HepG2 (cell line): ENCODE data around the gene DCLK1. TPM values are rescaled to one million over a fixed set of nuclear protein-coding genes. Genes with fewer than 3 reads are reported as not detected.

ENCODE experiments used
- ATAC-seq: fragments of 200-7000 bp; cut with Tn5 transposase; 3 replicates; pipeline ENCODE4 v1.9.1; 2020; ENCODE audit warnings: mild to moderate bottlenecking, moderate library complexity
- BruUV-seq: library from RNA; stranded (reverse); fragments of 400-500 nt; replicated peaks from 2 replicates; lab custom pipeline; 2021; lab: Mats Ljungman, UMichigan
- CTCF ChIA-PET: fragments of 300-600 bp; formaldehyde crosslinking; extraction: SDS; loops from one replicate; lab custom pipeline; 2021; ENCODE audit warnings: low total read pairs, inconsistent platforms, low intra/inter-chr PET ratio; lab: Yijun Ruan, JAX
- POLR2A ChIA-PET: fragments of 350-600 bp; sonication (Branson Sonifier 250); formaldehyde crosslinking; loops from one replicate; lab custom pipeline; 2020; ENCODE audit warnings: antibody characterized with exemption, inconsistent platforms; lab: Yijun Ruan, JAX
- DNase-seq: peaks from one replicate; pipeline ENCODE4 v3.0.0-alpha.2; 2015; ENCODE audit warnings: low spot score
- FAIRE-seq: peaks from 3 replicates; lab custom pipeline; 2011; peaks lifted over from hg19 to GRCh38; lab: Jason Lieb, UNC
- H2AFZ ChIP-seq: one replicate; pipeline ENCODE4 v1.6.1; 2011; ENCODE audit warnings: low read length, inconsistent platforms
- H3K27ac ChIP-seq: fragments of 300-600 bp; 3 replicates; pipeline ENCODE4 v1.8.0; 2011; ENCODE audit warnings: mixed run types, mild to moderate bottlenecking, mixed read lengths, low read length, inconsistent platforms; ENCODE audit not compliant: insufficient read depth; ENCODE audit errors: extremely low read length
- H3K27me3 ChIP-seq, 2 experiments: fragments of 200-600 bp in 1 of 2; 2 replicates in 1 of 2; 3 replicates in 1 of 2; pipeline versions ENCODE4 v1.6.0 to v1.8.0; 2011; ENCODE audit warnings: low read length in 2 of 2, mild to moderate bottlenecking in 2 of 2, moderate library complexity in 2 of 2, inconsistent platforms in 1 of 2; ENCODE audit not compliant: insufficient read depth in 2 of 2, control insufficient read depth in 1 of 2
- H3K36me3 ChIP-seq, 2 experiments: fragments of 200-600 bp in 1 of 2; replicated peaks in 1 of 2; 2 replicates in 1 of 2; 3 replicates in 1 of 2; pipeline versions ENCODE4 v1.5.1 to v1.8.0; 2011; ENCODE audit warnings: low read length in 2 of 2, inconsistent platforms in 1 of 2; ENCODE audit not compliant: insufficient read depth in 2 of 2, control insufficient read depth in 1 of 2
- H3K4me1 ChIP-seq: 2 replicates; pipeline ENCODE4 v1.5.1; 2012; ENCODE audit warnings: low read length, inconsistent platforms; ENCODE audit not compliant: insufficient read depth
- H3K4me2 ChIP-seq: 2 replicates; pipeline ENCODE4 v1.6.0; 2011; ENCODE audit warnings: low read depth, low read length, inconsistent platforms
- H3K4me3 ChIP-seq, 3 experiments: fragments of 200-600 bp in 1 of 3; sonication (generic), shearing (Covaris generic) in 1 of 3; replicated peaks in 1 of 3; 2 replicates each; pipeline ENCODE4 v1.5.1; 2011 to 2016; ENCODE audit warnings: low read length in 3 of 3, inconsistent platforms in 2 of 3, low read depth in 2 of 3, mild to moderate bottlenecking in 2 of 3, control low read depth in 1 of 3, mixed read lengths in 1 of 3; ENCODE audit not compliant: insufficient read depth in 1 of 3
- H3K79me2 ChIP-seq: one replicate; pipeline ENCODE4 v1.6.1; 2011; ENCODE audit warnings: low read length, inconsistent platforms; ENCODE audit not compliant: insufficient read depth
- H3K9ac ChIP-seq: 2 replicates; pipeline ENCODE4 v1.6.0; 2011; ENCODE audit warnings: mild to moderate bottlenecking, low read depth, low read length, inconsistent platforms; ENCODE audit not compliant: insufficient read depth
- H3K9me3 ChIP-seq: 2 replicates; pipeline ENCODE4 v1.5.1; 2012; ENCODE audit warnings: mild to moderate bottlenecking, low read length
- H4K20me1 ChIP-seq: 2 replicates; pipeline ENCODE4 v1.6.0; 2011; ENCODE audit warnings: inconsistent platforms, mild to moderate bottlenecking, low read length, moderate library complexity; ENCODE audit not compliant: insufficient read depth
- AGO1 ChIP-seq: fragments of 200-400 bp; formaldehyde crosslinking; IDR thresholded peaks from 2 replicates; pipeline ENCODE4 v1.6.1; 2017; ENCODE audit warnings: mild to moderate bottlenecking, low read depth, low read length, moderate library complexity; ENCODE audit not compliant: poor library complexity, severe bottlenecking
- ATF7 ChIP-seq, 2 experiments: fragments of 450-650 bp in 1 of 2; sonication (generic) in 1 of 2; formaldehyde crosslinking in 1 of 2; IDR thresholded peaks; 2 replicates each; pipeline versions ENCODE4 v1.4.0 to v1.6.1; 2016 to 2020; ENCODE audit warnings: antibody characterized with exemption in 1 of 2, mild to moderate bottlenecking in 1 of 2, missing genetic modification reagents in 1 of 2
- ETV5 ChIP-seq: IDR thresholded peaks from 2 replicates; pipeline ENCODE4 v1.6.1; 2018; ENCODE audit warnings: missing biosample characterization, missing genetic modification reagents, inconsistent platforms, borderline replicate concordance
- FOXM1 ChIP-seq: sonication (generic); formaldehyde crosslinking; IDR thresholded peaks from 2 replicates; pipeline ENCODE4 v1.5.0; 2020; ENCODE audit warnings: missing genetic modification reagents
- IKZF1 ChIP-seq: fragments of 450-650 bp; IDR thresholded peaks from 2 replicates; pipeline ENCODE4 v1.7.1; 2016
- MBD4 ChIP-seq: IDR thresholded peaks from 2 replicates; pipeline ENCODE4 v1.6.1; 2012; ENCODE audit warnings: low read length, inconsistent platforms, borderline replicate concordance
- MIER2 ChIP-seq: IDR thresholded peaks from 2 replicates; pipeline ENCODE4 v1.6.1; 2016; ENCODE audit warnings: missing biosample characterization, missing genetic modification reagents
- RCOR2 ChIP-seq: IDR thresholded peaks from 2 replicates; pipeline ENCODE4 v1.6.1; 2016; ENCODE audit warnings: missing biosample characterization, missing genetic modification reagents
- RXRB ChIP-seq: IDR thresholded peaks from 2 replicates; pipeline ENCODE4 v1.6.1; 2016; ENCODE audit warnings: borderline replicate concordance, missing genetic modification reagents, missing compliant biosample characterization
- ZNF326 ChIP-seq: sonication (generic); formaldehyde crosslinking; IDR thresholded peaks from 2 replicates; pipeline ENCODE4 v1.4.0; 2020; ENCODE audit warnings: missing genetic modification reagents, borderline replicate concordance
- ZNF33A ChIP-seq: sonication (generic); formaldehyde crosslinking; IDR thresholded peaks from 2 replicates; pipeline ENCODE4 v1.5.1; 2020; ENCODE audit warnings: missing genetic modification reagents, mild to moderate bottlenecking, moderate library complexity, borderline replicate concordance
- ZNF343 ChIP-seq: sonication (generic); formaldehyde crosslinking; IDR thresholded peaks from 2 replicates; pipeline ENCODE4 v1.4.0; 2020; ENCODE audit warnings: mild to moderate bottlenecking, missing genetic modification reagents
- ZNF446 ChIP-seq: sonication (generic); formaldehyde crosslinking; IDR thresholded peaks from 2 replicates; pipeline ENCODE4 v1.5.0; 2020; ENCODE audit warnings: mild to moderate bottlenecking, missing genetic modification reagents
- ZNF562 ChIP-seq: sonication (generic); formaldehyde crosslinking; IDR thresholded peaks from 2 replicates; pipeline ENCODE4 v1.8.0; 2022; ENCODE audit warnings: missing genetic modification reagents, borderline replicate concordance
- ZNF589 ChIP-seq: sonication (generic); formaldehyde crosslinking; conservative IDR thresholded peaks from 2 replicates; pipeline ENCODE4 v1.8.0; 2022; ENCODE audit warnings: mild to moderate bottlenecking, moderate library complexity, missing genetic modification reagents
- ZNF616 ChIP-seq: sonication (generic); formaldehyde crosslinking; IDR thresholded peaks from 2 replicates; pipeline ENCODE4 v1.5.0; 2020; ENCODE audit warnings: low read depth, mild to moderate bottlenecking, missing genetic modification reagents
- ZZZ3 ChIP-seq: sonication (generic); formaldehyde crosslinking; IDR thresholded peaks from 2 replicates; pipeline ENCODE4 v1.4.0; 2020; ENCODE audit warnings: missing genetic modification reagents, mild to moderate bottlenecking, borderline replicate concordance
- WGBS: methylation state at CpG from one replicate; pipeline ENCODE4 v1.1.6; 2017; ENCODE audit warnings: low lambda C conversion rate; 5-methylcytosine and 5-hydroxymethylcytosine counted together
- in situ Hi-C: cut with HindIII; loops from 2 replicates; pipeline ENCODE4 v1.10.0; 2017; ENCODE audit warnings: low pct_unique_long_range_greater_than_20kb; ENCODE audit not compliant: extremely low pct_ligation_motif_present
- intact Hi-C: fragments of 100-400 bp; cut with micrococcal nuclease; formaldehyde crosslinking; loops from one replicate; pipeline ENCODE4 v1.10.0; 2022; ENCODE audit not compliant: unreplicated experiment
- polyA plus RNA-seq, 8 experiments: library from polyadenylated mRNA; depleted of rRNA in 3 of 8; stranded (reverse) in 7 of 8; unstranded in 1 of 8; fragments of >200 nt; fragmentation: Illumina TruSeq in 4 of 8; extraction: Trizol in 4 of 8; gene quantifications; 2 replicates each; pipeline versions ENCODE4 v1.2.1 to v1.2.3, GENCODE V29; 2011 to 2016; ENCODE audit warnings: low read depth in 4 of 8, missing spikeins in 1 of 8, mixed read lengths in 1 of 8; ENCODE audit not compliant: insufficient read depth in 1 of 8
- total RNA-seq, 5 experiments: library from RNA; depleted of rRNA; stranded (reverse); fragments of >200 nt; fragmentation: Illumina TruSeq; extraction: Trizol; gene quantifications; 2 replicates each; pipeline ENCODE4 v1.2.3, GENCODE V29; 2016; ENCODE audit warnings: low read depth in 1 of 5
- TF ChIP-seq, protein P1 (sequence below): sonication (generic); IDR thresholded peaks from 2 replicates; pipeline ENCODE4 v1.6.1; 2016; ENCODE audit warnings: low read depth, borderline replicate concordance
- TF ChIP-seq, protein P2 (sequence below): sonication (generic); formaldehyde crosslinking; IDR thresholded peaks from 2 replicates; pipeline ENCODE4 v1.5.1; 2020; ENCODE audit warnings: missing genetic modification reagents, mild to moderate bottlenecking, borderline replicate concordance
- TF ChIP-seq, protein P3 (sequence below): sonication (generic); formaldehyde crosslinking; IDR thresholded peaks from 2 replicates; pipeline ENCODE4 v1.9.0; 2021; ENCODE audit warnings: missing genetic modification reagents, borderline replicate concordance

DCLK1 gene
- total and polyA plus RNA-seq, 2 of the 13 experiments (the other 11 are each of a cell fraction or from before 2014, with no cell fraction given), result not detected

GRCh38 chr13:35961002-35961401, 170.2 kb downstream of the DCLK1 start (continued):
- TF ChIP-seq AGO1, result no peak
- no peak for TF ChIP-seq MBD4

GRCh38 chr13:35957996-35958395, 173.2 kb downstream of the DCLK1 start:
- in situ Hi-C loops, result no loop called here
- no peak overlapping the region for H3K9ac ChIP-seq
- BruUV-seq, result no TSS peak
- TF ChIP-seq, protein P1, sequence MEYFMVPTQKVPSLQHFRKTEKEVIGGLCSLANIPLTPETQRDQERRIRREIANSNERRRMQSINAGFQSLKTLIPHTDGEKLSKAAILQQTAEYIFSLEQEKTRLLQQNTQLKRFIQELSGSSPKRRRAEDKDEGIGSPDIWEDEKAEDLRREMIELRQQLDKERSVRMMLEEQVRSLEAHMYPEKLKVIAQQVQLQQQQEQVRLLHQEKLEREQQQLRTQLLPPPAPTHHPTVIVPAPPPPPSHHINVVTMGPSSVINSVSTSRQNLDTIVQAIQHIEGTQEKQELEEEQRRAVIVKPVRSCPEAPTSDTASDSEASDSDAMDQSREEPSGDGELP, result no peak
- TF ChIP-seq, protein P2, sequence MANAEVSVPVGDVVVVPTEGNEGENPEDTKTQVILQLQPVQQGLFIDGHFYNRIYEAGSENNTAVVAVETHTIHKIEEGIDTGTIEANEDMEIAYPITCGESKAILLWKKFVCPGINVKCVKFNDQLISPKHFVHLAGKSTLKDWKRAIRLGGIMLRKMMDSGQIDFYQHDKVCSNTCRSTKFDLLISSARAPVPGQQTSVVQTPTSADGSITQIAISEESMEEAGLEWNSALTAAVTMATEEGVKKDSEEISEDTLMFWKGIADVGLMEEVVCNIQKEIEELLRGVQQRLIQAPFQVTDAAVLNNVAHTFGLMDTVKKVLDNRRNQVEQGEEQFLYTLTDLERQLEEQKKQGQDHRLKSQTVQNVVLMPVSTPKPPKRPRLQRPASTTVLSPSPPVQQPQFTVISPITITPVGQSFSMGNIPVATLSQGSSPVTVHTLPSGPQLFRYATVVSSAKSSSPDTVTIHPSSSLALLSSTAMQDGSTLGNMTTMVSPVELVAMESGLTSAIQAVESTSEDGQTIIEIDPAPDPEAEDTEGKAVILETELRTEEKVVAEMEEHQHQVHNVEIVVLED (CRISPR knock-in tag), result no peak
- TF ChIP-seq ZNF589 (CRISPR knock-in tag), result no peak
- TF ChIP-seq ZZZ3 (CRISPR knock-in tag), result no peak
- TF ChIP-seq RCOR2 (CRISPR knock-in tag), result no peak
- no peak for TF ChIP-seq ZNF326 (CRISPR knock-in tag)
- TF ChIP-seq FOXM1, result no peak
- no peak for TF ChIP-seq ZNF616
- no peak for TF ChIP-seq ZNF33A (CRISPR knock-in tag)
- TF ChIP-seq RXRB (CRISPR knock-in tag), result no peak
- no peak for TF ChIP-seq ETV5 (CRISPR knock-in tag)
- no peak for TF ChIP-seq ZNF446 (CRISPR knock-in tag)
- no peak for TF ChIP-seq ATF7 (IDR thresholded peaks at IDR 0.05)
- TF ChIP-seq ATF7 (CRISPR knock-in tag; IDR thresholded peaks at IDR 0.05), result no peak
- TF ChIP-seq, protein P3, sequence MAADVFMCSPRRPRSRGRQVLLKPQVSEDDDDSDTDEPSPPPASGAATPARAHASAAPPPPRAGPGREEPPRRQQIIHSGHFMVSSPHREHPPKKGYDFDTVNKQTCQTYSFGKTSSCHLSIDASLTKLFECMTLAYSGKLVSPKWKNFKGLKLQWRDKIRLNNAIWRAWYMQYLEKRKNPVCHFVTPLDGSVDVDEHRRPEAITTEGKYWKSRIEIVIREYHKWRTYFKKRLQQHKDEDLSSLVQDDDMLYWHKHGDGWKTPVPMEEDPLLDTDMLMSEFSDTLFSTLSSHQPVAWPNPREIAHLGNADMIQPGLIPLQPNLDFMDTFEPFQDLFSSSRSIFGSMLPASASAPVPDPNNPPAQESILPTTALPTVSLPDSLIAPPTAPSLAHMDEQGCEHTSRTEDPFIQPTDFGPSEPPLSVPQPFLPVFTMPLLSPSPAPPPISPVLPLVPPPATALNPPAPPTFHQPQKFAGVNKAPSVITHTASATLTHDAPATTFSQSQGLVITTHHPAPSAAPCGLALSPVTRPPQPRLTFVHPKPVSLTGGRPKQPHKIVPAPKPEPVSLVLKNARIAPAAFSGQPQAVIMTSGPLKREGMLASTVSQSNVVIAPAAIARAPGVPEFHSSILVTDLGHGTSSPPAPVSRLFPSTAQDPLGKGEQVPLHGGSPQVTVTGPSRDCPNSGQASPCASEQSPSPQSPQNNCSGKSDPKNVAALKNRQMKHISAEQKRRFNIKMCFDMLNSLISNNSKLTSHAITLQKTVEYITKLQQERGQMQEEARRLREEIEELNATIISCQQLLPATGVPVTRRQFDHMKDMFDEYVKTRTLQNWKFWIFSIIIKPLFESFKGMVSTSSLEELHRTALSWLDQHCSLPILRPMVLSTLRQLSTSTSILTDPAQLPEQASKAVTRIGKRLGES, result no peak
- TF ChIP-seq IKZF1, result no peak
- no peak for TF ChIP-seq ZNF562 (CRISPR knock-in tag)
- TF ChIP-seq ZNF343, result no peak
- no peak for TF ChIP-seq MIER2 (CRISPR knock-in tag)

More at GRCh38 chr13:35957996-35958395, 173.2 kb downstream of the DCLK1 start:
- Histone ChIP-seq H3K27ac (no peak overlapping the region), H3K4me1 (no peaks in the 10 kb centered on the region), H3K4me2 (no peak overlapping the region), H3K36me3 (no peaks in the 10 kb centered on the region), H3K27me3 (no peaks in the 10 kb centered on the region; a peak in 1 of 5 replicates), H4K20me1 (no peaks in the 10 kb centered on the region), H2AFZ (no peak overlapping the region), H3K9me3 (peaks cover 6% of the 10 kb centered on the region; the same call in 1 of the 2 replicates), H3K4me3 (no peak overlapping the region), H3K79me2 (no peaks in the 10 kb centered on the region)
- ATAC-seq (no peak), FAIRE-seq (no peak), DNase-seq (no peak)
- POLR2A ChIA-PET, result no interaction called here
- CTCF ChIA-PET, result no interaction called here
- intact Hi-C loops, result no loop called here
- WGBS, result 75% methylated on average over 2 of the region's 2 CpGs
